Uterus (tissue), 4 donors: ENCODE results near the gene TOX2. TPM values are rescaled to one million over a fixed set of nuclear protein-coding genes. Genes with fewer than 3 reads are reported as not detected.

Experiments
- DNase-seq, 2 donors: peaks; one replicate each; pipeline ENCODE4 v3.0.0-alpha.2; 2019 to 2020
- H3K27ac ChIP-seq, 2 donors: fragments of 200-600 bp; sonication (generic); 1 replicate in 1 of 2; 2 replicates in 1 of 2; pipeline ENCODE4 v1.5.1; 2016 to 2018
- H3K27me3 ChIP-seq, 2 donors: fragments of 200-600 bp; sonication (generic); one replicate each; pipeline ENCODE4 v1.5.1; 2018 to 2019; ENCODE audit warnings: control low read depth in 1 of 2
- H3K36me3 ChIP-seq, 2 donors: fragments of 200-600 bp; sonication (generic); one replicate each; pipeline ENCODE4 v1.5.1; 2019; ENCODE audit warnings: control low read depth in 1 of 2
- H3K4me1 ChIP-seq, 2 donors: fragments of 200-600 bp; sonication (generic); one replicate each; pipeline ENCODE4 v1.5.1; 2018 to 2019; ENCODE audit warnings: control low read depth in 1 of 2
- H3K4me3 ChIP-seq, 2 donors: fragments of 200-600 bp; sonication (generic); 1 replicate in 1 of 2; 2 replicates in 1 of 2; pipeline ENCODE4 v1.5.1; 2018 to 2019; ENCODE audit warnings: mild to moderate bottlenecking in 1 of 2
- H3K9me3 ChIP-seq, 2 donors: fragments of 200-600 bp; sonication (generic); one replicate each; pipeline ENCODE4 v1.5.1; 2019; ENCODE audit warnings: control low read depth in 1 of 2
- CTCF ChIP-seq, 4 experiments: fragments of 200-600 bp in 2 of 4; fragments of 450-650 bp in 2 of 4; sonication (generic) in 2 of 4; IDR thresholded peaks; one replicate each; pipeline ENCODE4 v1.5.1; 2016 to 2019; ENCODE audit warnings: antibody characterized with exemption in 4 of 4, mild to moderate bottlenecking in 2 of 4, moderate library complexity in 1 of 4
- POLR2A ChIP-seq, 2 donors: fragments of 450-650 bp; IDR thresholded peaks; one replicate each; pipeline ENCODE4 v1.6.1; 2016; ENCODE audit warnings: antibody characterized with exemption in 2 of 2, mild to moderate bottlenecking in 1 of 2, moderate library complexity in 1 of 2
- intact Hi-C: fragments of 100-400 bp; cut with DNase I; formaldehyde crosslinking; loops from one replicate; pipeline ENCODE4 v1.15.1; 2023; ENCODE audit warnings: low total_unique reads
- total RNA-seq, 4 donors: library from RNA; depleted of rRNA in 3 of 4; stranded (reverse); fragments of >200 nt in 3 of 4; gene quantifications; one replicate each; pipeline versions ENCODE4 v1.1.0 to v1.2.4, GENCODE V29; 2014 to 2023
- donor health status: DM: yes; HTN: yes; CAD: no.

The TOX2 gene
- total RNA-seq, 4 donors from 2014 or later = 0.26 to 4.8 (median 0.28) TPM; not detected in 1

GRCh38 chr20:43894491-43894890 lies 20.2 kb upstream of the TOX2 start:
- intact Hi-C loops = no loop called here
- no peak for TF ChIP-seq POLR2A (IDR thresholded peaks at IDR 0.05)
- TF ChIP-seq CTCF (IDR thresholded peaks at IDR 0.05) = no peak
- H3K4me3 ChIP-seq = no peak overlapping the region
- no peak overlapping the region for H3K27ac ChIP-seq
- H3K27me3 ChIP-seq = no peaks in the 10 kb centered on the region
- no peaks in the 10 kb centered on the region for H3K9me3 ChIP-seq
- H3K4me1 ChIP-seq = no peaks in the 10 kb centered on the region
- DNase-seq = no peak
- no peaks in the 10 kb centered on the region for H3K36me3 ChIP-seq

- Histone ChIP-seq H3K27me3 (no peaks in the 10 kb centered on the region), H3K4me1 (no peaks in the 10 kb centered on the region), H3K9me3 (no peaks in the 10 kb centered on the region), H3K4me3 (no peak overlapping the region), H3K36me3 (no peaks in the 10 kb centered on the region), H3K27ac (no peak overlapping the region)
- DNase-seq = no peak
- TF ChIP-seq CTCF (IDR thresholded peaks at IDR 0.05) = no peak
- TF ChIP-seq POLR2A (IDR thresholded peaks at IDR 0.05) = no peak
- intact Hi-C loops = no loop called here
Observed at GRCh38 chr20:43895235-43895634, 19.4 kb upstream of the TOX2 start.

- Histone ChIP-seq H3K27me3 (no peaks in the 10 kb centered on the region), H3K4me3 (no peak overlapping the region), H3K4me1 (no peaks in the 10 kb centered on the region), H3K27ac (no peak overlapping the region), H3K9me3 (no peaks in the 10 kb centered on the region), H3K36me3 (no peaks in the 10 kb centered on the region)
- TF ChIP-seq CTCF (IDR thresholded peaks at IDR 0.05) (no peak), POLR2A (IDR thresholded peaks at IDR 0.05) (no peak)
- DNase-seq = no peak
- intact Hi-C loops = no loop called here
Observed at GRCh38 chr20:43899274-43900120, 15.2 kb upstream of the TOX2 start.

- DNase-seq = no peak
- intact Hi-C loops = no loop called here
- no peak overlapping the region for H3K4me3 ChIP-seq
- H3K9me3 ChIP-seq = no peaks in the 10 kb centered on the region
- H3K36me3 ChIP-seq = no peaks in the 10 kb centered on the region
- no peaks in the 10 kb centered on the region for H3K27me3 ChIP-seq
- TF ChIP-seq CTCF (IDR thresholded peaks at IDR 0.05) (no peak), POLR2A (IDR thresholded peaks at IDR 0.05) (no peak)
- peak overlapping the region in 1 of 2 donors; percentile 14 for H3K27ac ChIP-seq
- H3K4me1 ChIP-seq = no peaks in the 10 kb centered on the region
Observed at GRCh38 chr20:43900121-43900466, 14.6 kb upstream of the TOX2 start.

- Histone ChIP-seq H3K9me3 (no peaks in the 10 kb centered on the region), H3K4me1 (no peaks in the 10 kb centered on the region), H3K36me3 (no peaks in the 10 kb centered on the region), H3K4me3 (no peak overlapping the region), H3K27ac (peak overlapping the region in 1 of 2 donors; percentile 14), H3K27me3 (no peaks in the 10 kb centered on the region)
- intact Hi-C loops = no loop called here
- DNase-seq = no peak
- TF ChIP-seq POLR2A (IDR thresholded peaks at IDR 0.05) (no peak), CTCF (IDR thresholded peaks at IDR 0.05) (no peak)
Observed at GRCh38 chr20:43900496-43900895, 14.2 kb upstream of the TOX2 start.
